ENCODE measurements around the gene HERPUD2. TPM values are rescaled to one million over a fixed set of nuclear protein-coding genes. Genes with fewer than 3 reads are reported as not detected.

HERPUD2 gene
- polyA plus RNA-seq, 1 of the 3 experiments (the other 2 are of a cell fraction): 39.2 TPM

- POLR2A ChIA-PET: no interaction called here
- DNase-seq: no peak
- H3K4me2 ChIP-seq: no peak overlapping the region
- H2AFZ ChIP-seq (ENCODE audit: low read depth): no peak overlapping the region
- peaks cover 0 to 4% of the 10 kb centered on the region in 2 experiments; a peak in 2 of 4 replicates for H3K4me1 ChIP-seq (ENCODE audit: control insufficient read depth in 1 of 2, insufficient read depth in 2 of 2, low read depth in 1 of 2, low read length in 1 of 2)
- H3K27ac ChIP-seq (ENCODE audit: low read depth in 2 of 2, low read length in 1 of 2): no peak overlapping the region
- no peaks in the 10 kb centered on the region for H3K79me2 ChIP-seq (ENCODE audit: insufficient read depth)
- H3K9ac ChIP-seq: no peak overlapping the region
- CTCF ChIA-PET: no interaction called here
- H3K9me3 ChIP-seq: no peaks in the 10 kb centered on the region
- H3K27me3 ChIP-seq (ENCODE audit: insufficient read depth): no peaks in the 10 kb centered on the region
- H3F3A ChIP-seq (replicated peaks; ENCODE audit: insufficient read depth): peaks cover 3% of the 10 kb centered on the region
- H4K20me1 ChIP-seq (ENCODE audit: insufficient read depth): no peaks in the 10 kb centered on the region
- H3K9me2 ChIP-seq: no peaks in the 10 kb centered on the region
- 50% methylated on average over 1 of the region's 1 CpG for WGBS (ENCODE audit: low lambda C conversion rate)
- TF ChIP-seq RFX5 (IDR thresholded peaks at IDR 0.05; ENCODE audit: low read length) (no peak), EP300 (IDR thresholded peaks at IDR 0.05; ENCODE audit: borderline replicate concordance in 1 of 2, low read depth in 1 of 2, low read length in 1 of 2) (no peak), YY1 (IDR thresholded peaks at IDR 0.05; ENCODE audit: low read depth) (no peak), POLR2AphosphoS5 (IDR thresholded peaks at IDR 0.05; ENCODE audit: low read depth, low read length) (no peak), ZBTB33 (IDR thresholded peaks at IDR 0.05; ENCODE audit: borderline replicate concordance, low read depth) (no peak), RXRA (IDR thresholded peaks at IDR 0.05; ENCODE audit: borderline replicate concordance, low read depth) (no peak), MAX (IDR thresholded peaks at IDR 0.05; ENCODE audit: low read depth) (no peak), TEAD4 (IDR thresholded peaks at IDR 0.05; ENCODE audit: borderline replicate concordance, insufficient read depth) (no peak), REST (IDR thresholded peaks at IDR 0.05; ENCODE audit: low read depth, low read length) (no peak), EZH2phosphoT487 (IDR thresholded peaks at IDR 0.05; ENCODE audit: borderline replicate concordance, low read depth) (no peak)
- peaks cover 2 to 3% of the 10 kb centered on the region in 2 experiments for H3K36me3 ChIP-seq (replicated peaks in 1 of 2; ENCODE audit: control insufficient read depth in 1 of 2, insufficient read depth in 2 of 2, low read length in 1 of 2)
- no peak overlapping the region for H3K4me3 ChIP-seq (ENCODE audit: low read depth in 2 of 2, low read length in 1 of 2)
Measured at GRCh38 chr7:35619863-35620262, 75.1 kb downstream of the HERPUD2 start.

GRCh38 chr7:35617041-35617440, 77.9 kb downstream of the HERPUD2 start:
- Histone ChIP-seq H3K9ac (no peak overlapping the region), H3K4me3 (ENCODE audit: low read depth in 2 of 2, low read length in 1 of 2) (no peak overlapping the region), H3K4me2 (no peak overlapping the region), H3K9me2 (no peaks in the 10 kb centered on the region), H3F3A (replicated peaks; ENCODE audit: insufficient read depth) (no peaks in the 10 kb centered on the region), H4K20me1 (ENCODE audit: insufficient read depth) (no peaks in the 10 kb centered on the region), H2AFZ (ENCODE audit: low read depth) (no peak overlapping the region), H3K4me1 (ENCODE audit: control insufficient read depth in 1 of 2, insufficient read depth in 2 of 2, low read depth in 1 of 2, low read length in 1 of 2) (no peaks in the 10 kb centered on the region; a peak in 1 of 4 replicates), H3K36me3 (replicated peaks in 1 of 2; ENCODE audit: control insufficient read depth in 1 of 2, insufficient read depth in 2 of 2, low read length in 1 of 2) (peaks cover 0 to 7% of the 10 kb centered on the region in 2 experiments), H3K9me3 (no peaks in the 10 kb centered on the region), H3K27ac (ENCODE audit: low read depth in 2 of 2, low read length in 1 of 2) (no peak overlapping the region), H3K27me3 (ENCODE audit: insufficient read depth) (no peaks in the 10 kb centered on the region), H3K79me2 (ENCODE audit: insufficient read depth) (no peaks in the 10 kb centered on the region)
- CTCF ChIA-PET: interaction anchor here (0.8 to 10.3 kb wide), 5 partner anchors 7 to 97 kb away, joined by 3 to 123 read pairs (median 6); no protein-coding TSS in a partner anchor
- POLR2A ChIA-PET: no interaction called here
- 69% methylated on average over 3 of the region's 3 CpGs for WGBS (ENCODE audit: low lambda C conversion rate)
- no peak for DNase-seq
- TF ChIP-seq JUND (IDR thresholded peaks at IDR 0.05): no peak
- no peak for TF ChIP-seq NRF1 (IDR thresholded peaks at IDR 0.05; ENCODE audit: low read depth, low read length)
- no peak for TF ChIP-seq MAX (IDR thresholded peaks at IDR 0.05; ENCODE audit: low read depth)
